K562 (cell line): ENCODE results near the gene PIM3. TPM values are rescaled to one million over a fixed set of nuclear protein-coding genes. Genes with fewer than 3 reads are reported as not detected.
A peak's percentile ranks its signal among the peaks of the same experiment; 100 is the strongest.

Experiments
- CBFA2T2 ChIP-seq: fragments of 450-650 bp; conservative IDR thresholded peaks from 2 replicates; pipeline ENCODE4 v1.6.1; 2017; ENCODE audit warnings: mild to moderate bottlenecking
- CHCHD3 ChIP-seq: fragments of 250-450 bp; sonication (Bioruptor Pico); IDR thresholded peaks from 2 replicates; pipeline ENCODE4 v2.1.2; 2022; ENCODE audit warnings: mild to moderate bottlenecking
- ETS2 ChIP-seq: IDR thresholded peaks from 2 replicates; pipeline ENCODE4 v1.6.1; 2016; ENCODE audit warnings: borderline replicate concordance, missing genetic modification characterization, mild to moderate bottlenecking, moderate library complexity, missing compliant biosample characterization; ENCODE audit not compliant: poor library complexity, severe bottlenecking
- HDAC1 ChIP-seq, 2 experiments: fragments of 450-650 bp; IDR thresholded peaks; 2 replicates each; pipeline ENCODE4 v1.6.1; 2016 to 2017; ENCODE audit warnings: inconsistent platforms in 1 of 2, mild to moderate bottlenecking in 1 of 2, moderate library complexity in 1 of 2
- HDAC3 ChIP-seq: fragments of 450-650 bp; IDR thresholded peaks from 2 replicates; pipeline ENCODE4 v1.6.1; 2018; ENCODE audit warnings: borderline replicate concordance, mild to moderate bottlenecking, moderate library complexity; ENCODE audit not compliant: partially characterized antibody
- KAT8 ChIP-seq: fragments of 450-650 bp; IDR thresholded peaks from 2 replicates; pipeline ENCODE4 v1.6.1; 2016; ENCODE audit warnings: low read depth, mild to moderate bottlenecking
- MYNN ChIP-seq, 2 experiments: sonication (generic); formaldehyde crosslinking in 1 of 2; IDR thresholded peaks; 2 replicates each; pipeline versions ENCODE4 v1.5.0 to v1.6.1; 2016 to 2020; ENCODE audit warnings: antibody characterized with exemption in 1 of 2, missing genetic modification reagents in 1 of 2
- NFRKB ChIP-seq: fragments of 450-650 bp; IDR thresholded peaks from 2 replicates; pipeline ENCODE4 v1.6.1; 2016; ENCODE audit warnings: low read depth
- RBM39 ChIP-seq: fragments of 200-400 bp; formaldehyde crosslinking; optimal IDR thresholded peaks from 2 replicates; pipeline ENCODE3; 2018; ENCODE audit warnings: low read depth, low read length
- ZNF175 ChIP-seq: fragments of 200-800 bp; sonication (Bioruptor generic); IDR thresholded peaks from 2 replicates; pipeline ENCODE4 v1.6.1; 2016; ENCODE audit warnings: low read depth, mild to moderate bottlenecking, missing genetic modification characterization, missing compliant biosample characterization
- polyA plus RNA-seq, 8 experiments: library from polyadenylated mRNA; depleted of rRNA in 4 of 8; stranded (reverse) in 5 of 8; unstranded in 3 of 8; fragments of >200 nt; fragmentation: Nextera tagmentation in 2 of 8; fragmentation: Illumina TruSeq in 1 of 8; extraction: Ambion mirVana in 2 of 8; extraction: Trizol in 1 of 8; gene quantifications; 2 replicates each; pipeline versions ENCODE4 v1.2.1 to v1.2.3, GENCODE V29; 2011 to 2014; ENCODE audit warnings: inconsistent platforms in 1 of 8, missing spikeins in 1 of 8
- total RNA-seq, 7 experiments: library from RNA; depleted of rRNA in 6 of 7; stranded (reverse); fragments of >200 nt in 6 of 7; fragmentation: Illumina TruSeq in 2 of 7; extraction: Trizol in 2 of 7; gene quantifications; 2 replicates each; pipeline versions ENCODE4 v1.2.1 to v1.2.3, GENCODE V29; 2011 to 2021; ENCODE audit warnings: low replicate concordance in 1 of 7
- TF ChIP-seq, protein P1 (sequence below), 2 experiments: IDR thresholded peaks; 2 replicates each; pipeline ENCODE4 v1.6.1; 2011; ENCODE audit warnings: borderline replicate concordance in 1 of 2, control low read depth in 1 of 2, low read depth in 1 of 2, low read length in 1 of 2, mild to moderate bottlenecking in 1 of 2, mixed read lengths in 1 of 2, moderate library complexity in 1 of 2; ENCODE audit not compliant: insufficient read depth in 1 of 2, insufficient read length in 1 of 2, poor library complexity in 1 of 2, severe bottlenecking in 1 of 2; ENCODE audit errors: extremely low read depth in 1 of 2
- TF ChIP-seq, protein P2 (sequence below): fragments of 250-450 bp; sonication (Bioruptor Pico); IDR thresholded peaks from 2 replicates; pipeline ENCODE4 v1.4.0; 2020; ENCODE audit warnings: borderline replicate concordance

Gene PIM3
- total and polyA plus RNA-seq, 9 of the 15 experiments (the other 6 are each of a cell fraction or from before 2014, with no cell fraction given) = 0.24 to 40.5 (median 5.3) TPM

DNA sequence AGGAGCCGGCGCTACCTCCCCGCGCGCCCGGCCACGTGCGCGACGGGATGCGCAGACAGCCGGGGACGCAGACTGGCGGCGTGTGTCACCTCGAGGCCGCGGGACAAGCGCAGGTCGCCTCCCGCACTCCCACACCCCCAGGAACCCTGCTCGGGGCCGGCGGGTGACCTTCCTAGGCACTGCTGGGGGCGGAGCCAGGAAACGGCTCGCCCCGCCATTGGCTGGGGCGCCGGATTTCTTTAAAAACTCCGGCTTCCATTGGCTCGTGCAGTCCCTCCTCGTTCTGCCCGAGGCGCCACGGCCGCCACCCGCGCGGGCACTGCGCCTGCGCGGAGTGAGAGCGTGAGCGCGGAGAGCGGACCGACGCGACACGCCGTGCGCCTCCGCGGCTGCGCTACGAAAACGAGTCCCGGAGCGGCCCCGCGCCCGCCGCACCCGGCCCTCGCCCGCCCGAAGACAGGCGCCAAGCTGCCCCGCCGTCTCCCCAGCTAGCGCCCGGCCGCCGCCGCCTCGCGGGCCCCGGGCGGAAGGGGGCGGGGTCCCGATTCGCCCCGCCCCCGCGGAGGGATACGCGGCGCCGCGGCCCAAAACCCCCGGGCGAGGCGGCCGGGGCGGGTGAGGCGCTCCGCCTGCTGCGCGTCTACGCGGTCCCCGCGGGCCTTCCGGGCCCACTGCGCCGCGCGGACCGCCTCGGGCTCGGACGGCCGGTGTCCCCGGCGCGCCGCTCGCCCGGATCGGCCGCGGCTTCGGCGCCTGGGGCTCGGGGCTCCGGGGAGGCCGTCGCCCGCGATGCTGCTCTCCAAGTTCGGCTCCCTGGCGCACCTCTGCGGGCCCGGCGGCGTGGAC is at the start of gene PIM3 (continued):
- no peak; a peak in 1 of 4 replicates for TF ChIP-seq HDAC1 (IDR thresholded peaks at IDR 0.05)
- no peak for TF ChIP-seq ZNF175 (CRISPR knock-in tag)
- no peak for TF ChIP-seq MYNN (IDR thresholded peaks at IDR 0.05)
- no peak for TF ChIP-seq MYNN (CRISPR knock-in tag; IDR thresholded peaks at IDR 0.05)
- no peak for TF ChIP-seq RBM39
- TF ChIP-seq, protein P1, sequence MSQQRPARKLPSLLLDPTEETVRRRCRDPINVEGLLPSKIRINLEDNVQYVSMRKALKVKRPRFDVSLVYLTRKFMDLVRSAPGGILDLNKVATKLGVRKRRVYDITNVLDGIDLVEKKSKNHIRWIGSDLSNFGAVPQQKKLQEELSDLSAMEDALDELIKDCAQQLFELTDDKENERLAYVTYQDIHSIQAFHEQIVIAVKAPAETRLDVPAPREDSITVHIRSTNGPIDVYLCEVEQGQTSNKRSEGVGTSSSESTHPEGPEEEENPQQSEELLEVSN (IDR thresholded peaks at IDR 0.05; ENCODE audit: borderline replicate concordance in 1 of 2, extremely low read depth in 1 of 2, insufficient read depth in 1 of 2, insufficient read length in 1 of 2, low read depth in 1 of 2, low read length in 1 of 2, poor library complexity in 1 of 2, severe bottlenecking in 1 of 2) = peak; percentile 87 to 93
- TF ChIP-seq HDAC3 = no peak
- no peak for TF ChIP-seq NFRKB
- TF ChIP-seq, protein P2, sequence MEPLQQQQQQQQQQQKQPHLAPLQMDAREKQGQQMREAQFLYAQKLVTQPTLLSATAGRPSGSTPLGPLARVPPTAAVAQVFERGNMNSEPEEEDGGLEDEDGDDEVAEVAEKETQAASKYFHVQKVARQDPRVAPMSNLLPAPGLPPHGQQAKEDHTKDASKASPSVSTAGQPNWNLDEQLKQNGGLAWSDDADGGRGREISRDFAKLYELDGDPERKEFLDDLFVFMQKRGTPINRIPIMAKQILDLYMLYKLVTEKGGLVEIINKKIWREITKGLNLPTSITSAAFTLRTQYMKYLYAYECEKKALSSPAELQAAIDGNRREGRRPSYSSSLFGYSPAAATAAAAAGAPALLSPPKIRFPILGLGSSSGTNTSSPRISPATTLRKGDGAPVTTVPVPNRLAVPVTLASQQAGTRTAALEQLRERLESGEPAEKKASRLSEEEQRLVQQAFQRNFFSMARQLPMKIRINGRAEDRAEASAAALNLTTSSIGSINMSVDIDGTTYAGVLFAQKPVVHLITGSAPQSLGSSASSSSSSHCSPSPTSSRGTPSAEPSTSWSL (CRISPR knock-in tag) = no peak
- no peak for TF ChIP-seq CHCHD3 (CRISPR knock-in tag)
- no peak for TF ChIP-seq CBFA2T2
- no peak for TF ChIP-seq ETS2 (tag)
- TF ChIP-seq KAT8 = no peak
